Tongue (tissue), 2 donors: ENCODE measurements around the gene MAST4. TPM values are rescaled to one million over a fixed set of nuclear protein-coding genes. Genes with fewer than 3 reads are reported as not detected.

ENCODE experiments used
- DNase-seq: peaks from one replicate; pipeline ENCODE4 v3.0.0-alpha.2; 2015
- total RNA-seq: library from RNA; depleted of rRNA; stranded (reverse); fragments of >200 nt; gene quantifications from one replicate; pipeline ENCODE4 v1.2.3, GENCODE V29; 2014

Gene MAST4
- total RNA-seq, 1 donor from 2014 or later, result 44.4 TPM

GRCh38 chr5:67047160-67047559 lies 451.0 kb downstream of the MAST4 start:
- peak; percentile 43 for DNase-seq

DNA sequence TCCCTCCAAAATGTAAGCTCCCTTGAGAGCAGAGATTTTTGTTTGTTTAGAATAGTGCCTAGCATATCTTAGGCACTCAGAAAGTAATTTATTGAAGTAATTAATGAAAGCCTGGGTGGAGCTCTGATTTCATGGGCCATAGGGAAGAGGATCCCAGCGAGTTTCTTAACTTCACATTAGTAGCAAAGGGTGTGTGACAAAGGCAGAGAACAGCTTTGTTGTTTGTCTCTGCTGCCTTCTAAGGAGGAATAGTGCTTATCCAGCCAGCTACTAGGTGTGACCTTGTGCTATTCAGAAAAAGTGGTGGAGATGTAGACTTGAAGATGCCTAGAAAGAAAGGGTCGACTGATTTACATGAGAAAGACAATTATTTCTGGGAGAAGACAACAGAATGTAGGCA lies 451.4 kb downstream of the MAST4 start:
- no peak for DNase-seq

DNA sequence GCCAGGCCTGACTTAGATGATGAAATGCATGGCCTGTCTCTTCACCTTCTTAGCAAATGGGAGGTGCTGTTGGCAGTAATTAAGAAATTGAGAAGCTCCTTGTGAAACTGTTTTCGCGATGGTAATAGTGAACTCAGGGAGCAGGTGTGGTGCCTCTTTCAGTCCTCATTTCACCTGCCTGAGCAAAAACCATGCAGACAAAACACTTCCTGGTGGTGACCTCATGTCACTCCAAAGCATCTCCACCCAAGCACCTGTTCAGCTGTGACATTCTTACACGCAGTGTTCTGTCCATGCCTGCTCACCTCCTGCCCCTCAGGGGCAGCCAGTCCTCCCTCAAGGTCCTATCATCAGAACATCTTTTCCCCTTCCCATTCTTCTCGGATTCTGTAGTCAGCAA lies 453.9 kb downstream of the MAST4 start:
- DNase-seq, result no peak

DNA sequence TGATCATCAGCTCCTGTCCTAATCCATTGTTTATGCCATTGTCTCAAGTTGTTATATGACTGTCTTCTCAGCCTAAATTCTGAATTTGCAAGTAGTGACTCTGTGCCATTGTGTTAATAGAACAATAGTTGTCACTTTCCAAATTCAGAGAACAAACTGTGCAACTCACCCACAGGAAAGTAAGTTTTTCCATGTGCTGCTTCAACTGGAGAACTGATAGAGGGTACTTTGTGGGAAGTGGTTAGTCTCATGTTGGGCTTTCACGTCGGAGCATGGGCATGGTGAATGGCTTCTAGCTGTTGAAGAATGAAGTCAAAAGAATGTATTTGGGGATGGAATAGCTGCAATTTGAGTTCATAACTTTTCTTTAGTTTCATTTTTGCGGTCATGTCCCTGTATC lies 454.4 kb downstream of the MAST4 start:
- no peak for DNase-seq

DNA sequence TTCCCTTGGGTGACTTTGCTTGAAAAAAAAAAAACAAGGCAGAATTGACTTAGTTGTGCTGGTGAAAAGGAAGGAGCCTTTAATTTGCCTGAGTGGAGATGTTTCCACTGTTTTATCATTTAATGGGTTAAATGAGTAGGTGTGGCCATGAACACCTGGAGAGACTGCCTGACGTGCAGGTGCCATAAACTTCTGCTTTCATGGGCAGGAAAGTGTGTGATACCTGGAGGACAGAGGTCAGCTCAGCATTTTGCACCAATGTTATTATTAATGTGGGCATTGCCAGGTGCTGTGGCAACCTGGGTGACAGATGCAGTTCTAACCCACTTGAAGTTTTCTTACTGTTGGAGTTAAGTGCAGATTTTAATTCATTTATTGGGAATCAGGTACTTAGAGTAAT lies 455.0 kb downstream of the MAST4 start:
- DNase-seq, result no peak

GRCh38 chr5:67052034-67052433 lies 455.8 kb downstream of the MAST4 start:
- DNase-seq, result no peak

GRCh38 chr5:67053229-67053628 lies 457.0 kb downstream of the MAST4 start:
- no peak for DNase-seq

DNA sequence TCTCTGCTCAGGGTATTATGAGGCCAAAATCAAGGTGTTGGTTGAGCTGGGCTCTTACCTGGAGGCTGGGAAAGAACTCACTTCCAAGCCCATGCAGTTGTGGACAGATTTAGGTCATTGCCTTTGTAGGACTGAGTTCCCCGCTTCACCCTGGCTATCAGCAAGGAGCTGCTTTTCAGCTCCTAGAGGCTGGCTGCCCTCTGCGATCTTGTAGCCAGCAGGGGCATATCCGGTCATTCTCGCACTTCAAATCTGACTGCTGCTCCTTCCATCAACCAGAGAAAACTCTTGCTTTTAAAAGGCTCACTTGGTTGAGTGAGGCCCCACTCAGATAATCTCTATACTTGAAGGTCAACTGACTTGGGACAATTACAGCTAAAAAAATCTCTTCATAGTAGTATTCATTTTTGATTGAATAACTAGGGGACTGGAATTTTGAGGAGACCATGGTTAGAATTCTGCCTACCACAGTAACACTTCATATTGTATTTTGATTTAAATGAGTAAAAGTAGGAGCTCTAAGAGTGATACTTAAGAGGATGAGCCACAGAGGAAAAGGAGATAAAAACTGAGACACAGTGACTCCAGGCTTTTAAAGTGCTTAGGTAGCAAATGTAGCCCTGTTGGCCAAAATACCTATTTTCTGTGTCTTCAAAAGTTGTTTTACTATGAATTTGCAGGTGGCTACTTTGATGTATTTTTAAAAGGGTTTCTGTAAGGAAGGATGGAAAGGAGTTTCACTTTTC lies 463.0 kb downstream of the MAST4 start:
- no peak for DNase-seq

DNA sequence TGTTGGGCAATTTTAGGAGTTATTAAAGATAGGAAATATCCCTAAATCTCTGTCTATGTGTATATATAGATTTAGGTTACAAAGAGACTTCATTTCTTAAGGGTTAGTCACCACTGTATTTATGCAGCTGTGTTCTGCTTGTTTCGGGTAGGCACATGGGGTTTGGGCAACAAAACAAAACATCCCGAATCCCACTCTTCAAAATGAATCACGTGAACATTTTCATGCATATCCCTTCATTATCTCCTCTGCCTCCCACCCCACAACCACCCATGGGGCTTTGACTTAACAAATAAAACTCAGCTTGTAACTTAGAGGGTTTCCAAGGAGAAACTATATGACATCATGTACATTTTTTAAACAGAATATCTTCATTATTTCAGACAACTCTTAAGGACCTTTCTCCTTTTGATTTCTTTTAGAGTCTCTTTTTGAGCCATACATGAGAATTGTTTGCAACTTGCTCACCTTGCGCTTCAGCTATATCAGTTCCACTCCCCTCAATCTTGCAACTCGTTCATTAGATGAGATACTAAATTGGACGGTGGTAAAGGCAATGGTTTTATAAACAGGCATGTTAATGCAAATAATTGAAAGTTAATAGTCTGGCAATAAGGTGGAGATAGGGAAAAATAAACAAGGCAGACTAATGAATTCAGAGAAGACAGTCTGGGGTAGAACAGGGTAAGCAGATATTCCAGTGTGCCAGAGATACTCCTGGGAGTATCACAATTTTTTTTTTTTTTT lies 463.7 kb downstream of the MAST4 start:
- peak; percentile 45 for DNase-seq

GRCh38 chr5:67061511-67061910 lies 465.3 kb downstream of the MAST4 start:
- no peak for DNase-seq

- DNase-seq, result no peak
These were observed 466.9 kb downstream of the MAST4 start for GRCh38 chr5:67063055-67063454.

DNA sequence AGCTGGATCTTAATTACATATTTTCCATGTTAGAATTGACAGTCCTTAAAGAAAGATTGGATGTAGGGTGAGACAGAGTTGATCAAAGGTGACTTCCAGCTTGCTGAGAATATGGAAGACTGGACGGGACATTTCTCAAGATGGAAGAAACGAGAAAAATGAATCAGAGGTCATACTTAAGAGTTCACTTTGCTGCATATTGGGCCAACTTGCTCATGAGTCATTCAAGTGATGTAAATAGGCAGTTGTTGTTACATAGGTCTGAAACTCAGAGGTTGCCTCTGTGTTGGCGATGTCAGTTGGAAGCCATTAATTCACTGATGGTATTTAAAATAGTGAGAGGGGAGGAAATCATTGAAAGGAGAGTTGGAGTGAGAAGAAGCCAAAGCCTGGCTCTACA lies 467.6 kb downstream of the MAST4 start:
- no peak for DNase-seq

DNA sequence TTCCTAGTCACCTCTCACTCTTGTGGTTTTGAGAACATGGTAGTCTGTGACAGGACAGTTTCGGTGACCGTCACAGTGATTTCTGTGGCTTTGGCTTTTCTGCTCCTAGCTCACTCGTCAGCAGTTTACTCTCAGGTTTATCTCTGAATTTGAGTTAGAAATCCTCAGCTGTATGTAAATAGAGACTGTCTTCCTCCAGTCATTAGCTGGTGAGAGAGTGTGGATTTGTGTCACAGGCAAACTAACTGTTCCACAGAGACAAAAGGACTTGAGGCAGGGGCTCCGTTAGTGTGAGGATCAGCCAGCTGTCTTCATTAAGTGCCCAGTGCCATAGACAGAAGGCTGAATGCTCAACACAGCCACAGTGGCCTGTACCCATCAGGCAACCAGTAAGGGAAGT lies 469.0 kb downstream of the MAST4 start:
- DNase-seq, result peak; percentile 37

DNA sequence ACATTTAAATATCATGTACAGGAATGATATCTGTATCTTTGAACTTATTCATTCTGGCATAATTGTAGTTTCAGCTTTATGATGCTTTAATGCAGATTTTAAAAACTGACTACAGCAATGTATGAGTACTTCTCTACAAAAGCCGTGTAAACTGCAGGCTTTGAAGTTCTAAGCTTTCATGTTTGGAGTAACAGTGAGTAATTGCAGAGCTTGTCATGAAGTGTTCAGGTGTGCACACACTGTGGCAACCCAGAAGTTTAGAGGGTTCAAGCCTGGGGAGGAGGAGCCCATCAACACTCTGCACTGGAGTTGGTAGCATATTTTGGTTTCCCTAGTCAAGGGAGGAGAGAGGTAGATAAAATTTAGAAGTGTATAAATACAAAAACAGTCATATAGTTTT lies 469.5 kb downstream of the MAST4 start:
- DNase-seq, result no peak

DNA sequence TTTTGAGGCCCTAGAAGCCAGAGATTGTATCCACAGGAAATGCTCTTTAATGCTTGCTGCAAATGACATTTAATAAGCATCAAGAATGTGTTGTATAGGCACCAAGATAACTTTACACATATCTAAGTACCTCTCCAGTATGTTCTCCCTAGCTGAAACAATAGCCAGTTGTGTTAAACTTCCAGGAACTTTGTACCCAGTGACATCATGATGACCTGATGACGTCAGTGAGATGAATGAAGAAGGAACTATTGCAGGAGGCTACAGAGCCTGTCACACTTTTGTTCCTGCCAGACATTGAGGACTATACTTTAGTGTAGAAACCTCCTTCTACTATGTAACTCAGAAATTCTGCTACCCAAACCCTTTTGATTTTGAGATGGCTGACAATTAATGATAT lies 470.6 kb downstream of the MAST4 start:
- DNase-seq, result no peak

GRCh38 chr5:67073045-67073680 lies 477.0 kb downstream of the MAST4 start:
- no peak for DNase-seq

GRCh38 chr5:67077296-67077695 lies 481.1 kb downstream of the MAST4 start:
- DNase-seq, result no peak

GRCh38 chr5:67081261-67081660 lies 485.1 kb downstream of the MAST4 start:
- no peak for DNase-seq

GRCh38 chr5:67082941-67083340 lies 486.7 kb downstream of the MAST4 start:
- DNase-seq, result no peak

DNA sequence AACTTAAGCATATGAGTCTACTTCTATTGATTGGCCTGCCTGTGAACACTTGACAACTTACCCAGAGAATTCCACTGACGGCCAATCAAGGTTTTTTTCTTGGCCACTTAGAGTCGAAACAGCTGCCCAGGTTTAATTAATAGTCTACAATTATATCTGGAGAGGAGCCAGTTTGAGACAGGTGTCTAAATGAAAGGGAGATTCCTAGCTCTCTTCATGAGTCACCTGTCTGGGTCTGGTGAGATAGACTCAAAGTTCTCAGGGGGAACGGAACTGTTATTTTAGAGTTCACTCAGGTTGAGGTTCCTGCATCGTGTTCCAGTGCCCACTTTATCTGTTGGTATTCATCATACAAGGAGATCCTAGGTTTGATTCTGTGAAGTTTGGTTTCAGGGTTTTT lies 489.4 kb downstream of the MAST4 start:
- no peak for DNase-seq

DNA sequence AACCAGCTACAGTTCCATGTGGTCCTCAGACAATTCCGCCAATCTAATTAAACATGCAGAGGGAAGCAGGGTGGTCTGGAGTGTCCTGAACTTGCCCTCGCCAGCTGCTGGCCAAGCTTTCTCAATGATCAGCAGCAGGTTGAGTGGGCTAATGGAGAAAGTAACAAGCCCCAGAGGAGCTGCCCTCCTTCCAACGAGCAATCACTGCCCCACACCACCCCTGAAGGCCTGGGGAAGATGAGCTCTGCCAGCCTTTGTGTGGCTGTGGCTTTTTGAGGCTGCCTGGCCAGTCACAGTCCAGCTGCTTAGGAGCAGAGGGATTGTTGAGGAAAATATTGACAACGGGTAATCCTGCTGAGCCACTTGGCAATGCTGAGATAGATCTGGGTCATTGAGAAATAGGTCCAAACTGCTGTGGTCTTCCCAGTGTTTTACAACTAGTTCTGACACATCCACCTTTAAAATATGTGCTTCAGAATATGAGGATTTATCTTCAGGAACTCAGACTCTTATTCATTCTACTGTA lies 493.1 kb downstream of the MAST4 start:
- DNase-seq, result peak; percentile 25

- no peak for DNase-seq
These were observed 493.8 kb downstream of the MAST4 start for GRCh38 chr5:67090040-67090439.

- no peak for DNase-seq
These were observed 494.4 kb downstream of the MAST4 start for GRCh38 chr5:67090593-67090992.
